Hindlimb muscle (tissue), 1 donor: ENCODE measurements around the gene TTYH1. TPM values are rescaled to one million over a fixed set of nuclear protein-coding genes. Genes with fewer than 3 reads are reported as not detected.
A peak's percentile ranks its signal among the peaks of the same experiment; 100 is the strongest.
"Not testable (repeated sequence)": the region's sequence is repeated elsewhere in the genome, so short reads cannot be mapped to it uniquely, and the experiment has no call there.

ENCODE experiments used
- DNase-seq: peaks from one replicate; pipeline ENCODE4 v3.0.0-alpha.2; 2013
- polyA plus RNA-seq: library from polyadenylated mRNA; unstranded; fragments of 120-200 nt; gene quantifications from one replicate; pipeline ENCODE4 v1.2.1, GENCODE V29; 2013; ENCODE audit not compliant: insufficient read length

The TTYH1 gene
- polyA plus RNA-seq, 1 donor, result 3.2 TPM

DNA sequence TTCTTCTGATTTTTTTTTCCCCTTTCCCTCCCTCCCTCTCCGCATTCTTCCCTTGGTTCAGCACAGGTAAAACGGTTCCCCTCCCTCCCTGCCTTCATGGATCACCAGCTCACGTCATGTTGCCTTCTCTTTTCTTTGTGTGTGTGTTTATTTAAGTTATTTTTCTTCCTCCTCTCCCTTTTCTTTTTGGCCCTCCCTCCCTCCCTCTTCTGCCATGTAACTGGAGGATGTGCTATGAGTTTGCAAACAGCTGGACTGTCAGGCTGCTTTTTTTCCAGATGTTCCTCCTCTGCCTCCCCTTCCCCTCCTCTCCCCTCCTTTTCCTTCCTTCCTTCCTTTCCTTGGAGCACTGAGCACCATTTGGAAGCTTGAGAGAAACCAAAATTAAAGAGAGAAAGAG is 46.3 kb downstream of the TTYH1 start:
- DNase-seq, result peak; percentile 70

DNA sequence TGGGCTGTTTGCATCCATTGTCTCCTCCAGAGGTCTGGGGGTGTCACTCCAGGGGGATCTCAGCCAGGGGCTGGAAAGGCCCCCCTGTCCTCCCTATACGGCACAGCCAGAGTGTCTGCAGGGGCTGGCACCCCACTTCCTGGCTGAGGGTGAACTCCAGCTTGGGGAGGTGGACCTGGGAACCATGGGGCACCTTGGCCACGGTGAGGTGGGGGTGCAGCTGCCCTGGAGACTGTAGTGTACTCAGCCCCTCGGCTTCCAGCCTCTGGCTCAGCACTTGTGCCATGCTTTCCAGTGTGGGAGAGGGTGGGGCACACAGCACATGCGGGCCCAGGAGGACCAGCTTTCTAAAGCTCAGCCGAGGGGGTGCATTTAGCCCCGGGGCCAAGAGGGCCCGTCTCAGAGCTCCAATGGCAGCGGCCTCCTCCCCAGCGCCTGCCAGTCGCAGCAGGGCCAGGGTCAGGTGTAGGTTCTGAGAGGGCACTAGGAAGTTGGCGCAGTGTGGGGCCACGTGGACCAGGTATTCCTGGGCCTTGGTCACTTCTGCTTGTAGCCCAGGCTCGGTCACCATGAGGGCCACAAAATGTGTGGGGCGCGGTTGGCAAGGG is 46.9 kb downstream of the TTYH1 start:
- DNase-seq, result no peak

DNA sequence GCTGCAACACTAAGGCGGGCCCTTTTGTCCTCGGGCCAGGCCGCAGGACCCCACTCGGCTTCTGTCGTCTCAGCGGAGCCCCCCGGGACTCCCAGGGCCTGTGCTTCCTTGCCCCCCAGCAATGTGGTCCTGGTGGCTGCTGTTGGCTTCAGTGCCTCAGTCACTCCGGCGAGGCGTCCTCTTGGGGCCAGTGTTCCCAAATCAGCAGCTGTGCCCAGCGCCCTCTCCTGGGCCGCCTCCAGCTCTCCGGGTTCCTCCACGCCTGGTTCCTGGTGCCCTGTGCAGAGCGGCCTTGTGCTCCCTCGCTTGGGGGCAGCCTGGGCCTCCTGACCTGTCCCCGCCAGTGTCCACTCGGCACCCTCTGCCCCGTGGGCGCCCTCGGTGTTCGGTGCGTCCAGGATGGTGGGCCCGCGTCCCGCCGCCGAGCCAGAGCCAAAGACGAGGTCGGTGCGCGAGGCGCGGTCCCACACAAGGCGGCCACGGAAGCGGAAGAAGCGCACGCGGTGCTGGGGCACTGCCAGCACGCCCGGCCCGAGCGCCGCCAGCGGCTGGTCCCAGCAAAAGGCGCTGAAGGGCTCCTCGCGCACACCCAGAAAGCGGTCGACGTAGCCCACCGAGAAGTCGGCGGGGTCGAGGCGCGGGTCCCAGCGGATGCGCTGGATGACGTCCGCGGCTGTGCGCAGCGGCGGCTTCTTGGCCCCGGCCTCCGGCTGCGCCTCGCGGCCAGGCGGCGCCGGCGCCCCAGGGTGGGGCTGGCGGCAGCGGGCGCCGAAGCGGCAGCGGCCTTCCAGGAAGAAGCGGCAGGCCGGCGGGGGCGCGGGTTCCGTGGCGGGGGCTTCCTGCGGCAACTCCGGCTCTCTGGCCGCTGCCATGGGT is 47.6 kb downstream of the TTYH1 start:
- DNase-seq, result peak; percentile 84

DNA sequence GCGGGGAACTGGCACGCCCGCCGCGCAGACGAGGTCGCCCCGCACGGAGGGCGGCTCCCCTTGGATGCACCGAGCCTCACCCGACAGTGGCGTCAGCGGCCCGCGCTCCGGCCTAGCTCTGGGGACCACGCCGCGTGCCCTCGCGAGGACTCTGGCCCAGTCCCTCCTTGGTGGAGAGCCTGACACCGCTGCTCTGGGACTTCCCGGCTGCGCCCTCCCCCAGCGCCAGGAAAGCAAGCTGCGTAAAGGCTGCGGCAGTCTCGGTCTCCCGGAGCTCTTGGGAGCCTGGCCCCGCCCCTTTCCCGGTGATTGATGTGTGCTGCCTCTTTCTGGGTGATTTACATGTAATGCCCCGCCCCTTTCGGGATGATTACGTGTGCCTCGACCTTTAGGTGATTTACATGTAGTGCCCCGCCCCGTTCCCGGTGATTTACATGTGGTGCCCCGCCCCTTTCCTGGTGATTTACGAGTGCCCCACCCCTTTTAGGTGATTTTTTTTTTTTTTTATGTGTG is 48.3 kb downstream of the TTYH1 start, which contains the start of gene LENG9:
TSS of gene LENG9 (minus strand) at position 248 of the 513 bp plus-strand sequence. CDS start 252 bp downstream, outside the sequence.
- peak; percentile 95 for DNase-seq

DNA sequence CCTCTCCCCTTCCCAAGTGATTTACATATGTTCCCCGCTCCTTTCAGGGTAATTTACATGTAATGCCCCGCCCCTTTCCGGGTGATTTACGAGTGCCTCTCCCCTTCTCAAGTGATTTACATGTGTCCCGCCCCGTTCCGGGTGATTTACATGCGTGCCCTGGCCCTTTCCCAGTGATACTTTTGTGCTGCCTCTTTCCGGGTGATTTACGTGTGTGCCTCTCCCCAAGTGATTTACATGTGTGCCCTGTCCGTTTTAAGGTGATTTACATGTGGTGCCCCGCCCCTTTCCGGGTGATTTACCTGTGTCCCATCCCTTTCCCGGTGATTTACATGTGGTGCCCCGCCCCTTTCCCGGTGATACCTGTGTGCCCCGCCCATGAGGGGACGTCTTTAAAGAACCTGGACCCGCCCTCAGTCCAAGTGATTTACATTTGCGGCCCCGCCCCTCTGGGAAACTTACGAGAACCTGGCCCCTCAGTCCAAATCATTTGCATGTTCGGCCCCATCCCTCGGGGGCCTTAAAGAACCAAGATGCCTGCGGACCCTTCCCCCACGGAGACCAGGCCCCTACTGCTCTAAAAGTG is 48.9 kb downstream of the TTYH1 start:
- peak; percentile 65 for DNase-seq

DNA sequence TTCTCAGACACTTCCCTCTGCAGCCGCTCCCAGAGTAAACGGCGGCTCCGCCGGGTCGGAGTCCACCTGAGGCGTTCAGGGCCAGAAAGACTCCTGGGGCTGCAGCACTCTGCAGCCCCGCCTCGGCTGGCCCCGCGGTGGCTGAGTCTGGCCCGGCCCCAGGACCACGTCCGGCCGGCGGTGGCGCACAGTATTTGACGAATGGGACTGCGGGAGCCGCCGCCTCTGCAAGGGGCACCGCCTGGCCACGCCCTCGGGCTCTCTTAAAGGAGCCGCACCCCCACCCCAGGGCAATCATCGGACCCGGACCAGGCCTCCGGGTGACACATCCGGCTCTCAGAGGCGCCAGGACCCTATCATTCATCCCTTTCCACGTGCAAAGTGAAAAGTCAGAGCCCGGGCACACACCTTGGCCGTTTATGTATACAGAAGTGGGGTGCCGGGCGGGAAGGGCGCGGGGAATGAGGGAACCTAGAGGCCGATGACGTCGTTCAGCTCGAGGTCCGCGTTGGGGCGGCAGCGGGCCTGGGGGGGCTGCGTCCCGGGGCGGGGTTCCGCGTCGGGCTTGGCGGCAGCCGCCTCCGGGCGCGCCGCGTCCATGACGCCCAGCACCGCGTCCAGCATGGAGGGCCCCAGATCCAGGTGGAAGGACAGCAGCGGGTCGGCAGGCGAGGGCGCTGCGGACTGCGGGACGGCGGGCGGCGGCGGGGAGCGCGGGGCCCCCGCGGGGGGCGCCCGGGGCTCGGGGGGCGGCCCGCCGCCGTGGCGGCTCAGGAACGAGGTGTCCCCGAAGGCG is 49.6 kb downstream of the TTYH1 start:
- DNase-seq, result peak; percentile 76

DNA sequence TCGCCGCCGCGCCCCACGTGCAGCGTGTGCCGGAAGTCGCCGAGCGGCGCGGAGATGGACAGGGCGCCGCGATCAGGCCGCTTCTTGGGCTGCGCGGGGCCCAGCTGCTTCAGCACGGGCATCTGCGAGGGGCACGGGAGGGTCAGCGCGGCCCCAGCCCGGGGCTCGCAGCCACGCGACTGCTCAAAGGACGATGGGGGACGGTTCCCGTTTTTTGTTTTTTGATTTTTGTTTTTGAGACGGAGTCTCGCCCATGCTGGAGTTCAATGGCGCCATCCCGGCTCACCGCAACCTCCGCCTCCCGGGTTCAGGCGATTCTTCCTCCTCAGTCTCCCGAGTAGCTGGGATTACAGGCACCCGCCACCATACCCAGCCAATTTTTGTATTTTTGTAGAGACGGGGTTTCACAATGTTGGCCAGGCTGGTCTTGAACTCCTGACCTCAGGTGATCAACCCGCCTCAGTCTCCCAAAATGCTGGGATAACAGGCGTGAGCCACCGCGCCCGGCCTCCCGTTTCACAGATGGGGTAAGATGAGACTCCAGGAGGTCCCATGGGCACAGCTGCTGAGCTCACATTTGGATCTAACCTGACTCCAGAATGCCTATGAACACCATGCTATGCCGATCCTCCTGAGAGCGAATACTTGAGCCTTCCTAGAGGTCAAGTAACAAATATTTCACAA is 50.3 kb downstream of the TTYH1 start:
- DNase-seq, result no peak

DNA sequence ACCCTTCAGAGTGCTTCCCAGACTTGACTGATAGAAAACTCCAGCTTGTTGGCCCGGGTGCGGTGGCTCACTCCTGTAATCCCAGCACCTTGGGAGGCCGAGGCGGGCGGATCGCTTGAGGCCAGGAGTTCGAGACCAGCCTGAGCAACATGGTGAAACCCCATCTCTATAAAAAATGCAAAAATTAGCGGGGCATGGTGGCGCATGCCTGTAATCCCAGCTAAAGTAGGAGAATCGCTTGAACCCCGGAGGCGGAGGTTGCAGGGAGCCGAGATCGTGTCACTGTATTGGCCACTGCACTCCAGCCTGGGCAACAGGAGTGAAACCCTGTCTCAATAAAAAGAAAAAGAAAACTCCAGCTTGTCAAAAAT is 50.8 kb downstream of the TTYH1 start:
- not testable (repeated sequence) for DNase-seq

DNA sequence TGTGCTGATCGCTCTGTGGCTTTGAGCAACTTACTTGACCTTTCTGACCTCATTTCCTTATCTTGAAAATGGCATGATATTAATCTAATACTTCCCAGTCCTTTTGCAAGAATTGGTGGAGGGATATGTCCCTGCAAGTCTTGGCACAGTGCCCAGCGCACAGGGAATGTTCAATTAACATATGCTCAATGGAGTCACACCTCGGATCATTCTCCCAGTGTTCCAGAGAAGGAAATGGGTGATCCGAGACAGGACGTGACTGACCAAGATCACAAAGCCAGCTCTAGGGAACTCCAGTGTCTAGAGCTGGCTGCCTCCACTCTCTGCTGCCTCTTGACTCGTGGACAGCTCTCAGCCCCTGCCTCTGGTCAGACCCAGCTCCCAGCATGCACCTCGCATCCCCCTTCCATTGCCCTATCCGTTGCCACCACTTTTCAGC is 54.3 kb downstream of the TTYH1 start:
- DNase-seq, result no peak

DNA sequence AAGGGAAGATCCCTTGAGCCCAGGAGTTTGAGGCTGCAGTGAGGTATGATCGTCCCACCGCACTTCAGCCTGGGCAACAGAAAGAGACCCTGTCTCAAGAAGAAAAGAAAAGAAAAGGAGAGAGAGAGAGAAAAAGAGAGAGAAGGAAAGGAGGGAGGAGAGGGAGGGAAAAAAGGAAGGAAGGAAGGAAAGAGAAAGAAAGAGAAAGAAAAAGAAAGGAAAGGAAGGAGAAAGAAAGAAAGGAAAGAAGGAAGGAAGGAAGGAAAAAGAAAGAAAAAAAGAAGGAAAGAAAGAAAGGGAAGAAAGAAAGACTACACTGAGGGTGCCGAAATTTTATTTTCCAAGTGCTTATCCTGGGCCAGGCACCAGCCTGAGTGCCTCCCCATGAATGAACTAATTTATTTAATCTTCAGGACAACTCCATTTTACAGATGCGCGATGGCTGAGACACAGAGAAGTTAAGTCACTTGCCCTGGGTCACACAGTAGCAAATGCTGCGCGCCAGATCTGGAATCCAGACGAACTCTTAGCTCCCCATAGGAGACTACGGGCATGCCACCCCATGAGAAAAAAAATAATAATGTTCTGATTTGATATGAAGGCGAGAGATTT is 55.1 kb downstream of the TTYH1 start:
- no peak for DNase-seq

DNA sequence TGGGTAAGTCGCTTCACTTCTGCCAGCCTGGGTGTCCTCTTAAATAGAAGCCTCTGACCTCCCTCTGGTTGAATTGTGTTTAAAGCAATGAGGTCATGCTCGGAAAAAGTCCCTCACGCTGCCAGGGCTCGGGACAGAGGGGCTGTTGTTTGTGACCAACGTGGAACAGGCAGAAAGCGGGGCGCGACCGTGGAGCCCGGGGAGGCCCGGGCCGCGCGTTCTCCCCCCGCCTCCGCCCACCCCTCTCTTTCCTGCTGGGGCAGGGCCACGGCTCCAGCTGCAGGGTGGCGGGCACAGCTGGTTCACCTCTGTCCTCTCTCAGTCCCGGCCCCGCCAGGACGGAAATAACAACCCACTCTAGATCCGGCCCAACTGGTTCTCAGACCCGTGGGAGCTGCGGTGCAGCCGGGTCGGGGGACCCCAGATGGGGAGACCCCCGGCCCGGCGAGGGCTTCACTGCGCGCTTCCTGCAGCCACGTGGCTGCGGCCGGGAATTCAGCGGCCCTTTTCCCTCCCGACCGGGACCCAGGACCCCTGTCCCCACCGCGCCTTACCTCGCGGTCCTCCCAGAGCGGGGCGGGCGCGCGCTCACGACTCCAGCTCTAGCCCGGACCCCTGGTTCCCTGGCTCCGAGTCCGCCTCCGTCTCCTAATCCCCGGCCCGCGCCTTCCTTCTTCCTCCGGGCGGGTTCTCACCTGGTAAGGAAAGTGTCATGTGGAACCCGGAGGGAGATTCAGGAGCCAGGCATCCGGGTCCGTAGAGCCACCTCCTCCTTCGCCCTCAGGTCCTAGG is 55.9 kb downstream of the TTYH1 start:
- peak; percentile 54 for DNase-seq

DNA sequence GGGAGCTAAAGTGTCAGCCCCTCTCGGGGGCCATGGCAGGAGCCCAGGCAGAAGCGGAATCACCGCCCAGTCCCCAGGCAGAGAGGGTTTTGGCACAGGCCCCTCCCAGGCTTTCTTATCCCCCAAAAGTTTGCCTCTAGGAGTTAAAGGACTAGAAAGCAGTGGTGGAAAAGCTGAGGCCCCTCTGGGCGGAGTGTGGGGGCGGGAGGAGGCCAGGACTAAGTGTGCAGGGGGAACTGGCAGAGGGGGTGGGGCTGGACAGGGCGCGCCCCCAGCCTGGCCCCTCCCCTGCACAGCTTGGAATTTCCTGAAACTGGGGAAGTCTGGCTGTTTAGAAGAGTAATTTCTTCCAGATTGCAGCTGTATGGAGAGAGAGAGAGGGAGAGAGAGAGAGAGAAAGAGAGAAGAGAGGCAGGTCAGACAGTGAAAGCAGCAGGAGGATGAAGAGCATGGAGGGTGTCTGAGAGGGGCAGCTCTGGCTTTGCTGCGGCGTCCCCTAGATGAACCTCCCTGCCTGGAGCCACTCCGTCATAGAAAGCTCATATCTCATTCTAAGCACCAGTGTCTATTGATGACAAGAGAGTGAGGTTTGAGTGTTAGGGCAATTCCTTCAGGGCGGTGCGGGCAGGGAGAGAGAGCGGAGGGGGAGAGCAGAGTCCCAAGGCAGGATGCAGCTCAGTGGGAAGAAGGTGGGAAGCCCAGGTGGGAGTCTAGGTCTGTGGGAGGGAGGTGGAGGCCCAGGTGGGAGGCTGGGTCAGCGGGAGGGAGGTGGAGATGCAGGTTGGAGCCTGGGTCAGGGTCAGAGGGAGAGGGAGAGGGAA is 58.0 kb downstream of the TTYH1 start, which contains the start of gene CDC42EP5:
TSS of gene CDC42EP5 (minus strand) at position 226 of the 821 bp plus-strand sequence. CDS start 7,749 bp downstream, outside the sequence.
- DNase-seq, result peak; percentile 93

DNA sequence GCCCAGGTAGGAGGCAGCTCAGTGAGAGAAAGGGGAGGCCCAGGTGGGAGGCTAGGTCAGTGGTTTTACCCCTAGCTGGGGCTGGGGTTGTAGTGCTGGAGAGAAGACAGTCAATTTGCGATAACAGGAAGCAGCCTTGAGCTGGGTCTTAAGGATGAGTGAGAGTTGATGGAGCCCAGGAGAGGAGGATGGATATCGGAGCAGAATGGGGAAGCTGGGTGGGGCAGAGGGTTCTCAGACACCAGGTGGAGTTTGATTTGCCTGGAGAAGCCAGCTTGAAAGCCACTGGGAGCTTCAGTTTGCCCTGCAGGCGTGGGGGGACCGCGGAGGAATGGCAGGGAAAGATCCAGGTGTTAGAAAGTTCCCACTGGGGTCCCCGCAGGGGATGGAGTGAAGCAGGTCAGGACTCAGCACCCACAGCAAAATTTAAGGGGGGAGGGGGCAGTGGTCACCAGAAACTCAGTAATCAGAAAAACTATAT is 58.7 kb downstream of the TTYH1 start:
- DNase-seq, result no peak

DNA sequence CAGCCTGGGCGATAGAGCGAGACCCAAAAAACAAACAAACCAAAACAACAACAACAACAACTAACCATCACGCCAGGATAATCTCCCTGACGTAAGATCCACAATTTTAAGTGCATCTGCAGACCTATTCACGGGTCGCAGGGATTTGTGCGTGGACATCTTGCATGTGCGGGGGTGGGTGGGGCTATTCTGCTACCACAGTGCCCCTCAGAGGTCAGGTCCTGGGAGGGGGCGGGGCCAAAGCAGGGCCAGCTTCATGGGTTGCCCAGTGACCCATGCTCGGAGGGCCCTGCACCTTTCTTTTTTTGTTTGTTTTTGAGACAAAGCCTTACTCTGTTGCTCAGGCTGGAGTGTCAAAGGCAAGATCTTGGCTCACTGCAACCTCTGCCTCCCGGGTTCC is 60.4 kb downstream of the TTYH1 start:
- no peak for DNase-seq

DNA sequence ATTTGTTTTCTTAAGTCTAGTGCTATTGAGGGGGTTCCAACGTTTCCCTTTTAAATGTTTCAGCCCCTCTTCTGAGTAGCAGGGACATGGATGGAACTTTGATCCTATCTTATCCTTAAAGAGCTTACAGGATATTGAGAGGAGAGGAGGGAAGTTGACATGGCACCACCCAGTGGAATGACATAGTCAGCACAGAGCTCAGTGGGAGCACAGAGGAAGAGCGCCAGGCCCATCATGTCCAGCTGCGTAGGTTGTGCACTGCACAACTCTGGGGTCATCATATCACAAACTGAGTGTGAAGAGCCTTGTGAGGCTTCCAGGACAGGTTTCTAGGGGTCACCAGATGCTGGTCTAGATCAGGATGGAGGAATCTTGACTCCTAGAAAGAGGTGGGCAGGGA is 62.4 kb downstream of the TTYH1 start:
- no peak for DNase-seq

DNA sequence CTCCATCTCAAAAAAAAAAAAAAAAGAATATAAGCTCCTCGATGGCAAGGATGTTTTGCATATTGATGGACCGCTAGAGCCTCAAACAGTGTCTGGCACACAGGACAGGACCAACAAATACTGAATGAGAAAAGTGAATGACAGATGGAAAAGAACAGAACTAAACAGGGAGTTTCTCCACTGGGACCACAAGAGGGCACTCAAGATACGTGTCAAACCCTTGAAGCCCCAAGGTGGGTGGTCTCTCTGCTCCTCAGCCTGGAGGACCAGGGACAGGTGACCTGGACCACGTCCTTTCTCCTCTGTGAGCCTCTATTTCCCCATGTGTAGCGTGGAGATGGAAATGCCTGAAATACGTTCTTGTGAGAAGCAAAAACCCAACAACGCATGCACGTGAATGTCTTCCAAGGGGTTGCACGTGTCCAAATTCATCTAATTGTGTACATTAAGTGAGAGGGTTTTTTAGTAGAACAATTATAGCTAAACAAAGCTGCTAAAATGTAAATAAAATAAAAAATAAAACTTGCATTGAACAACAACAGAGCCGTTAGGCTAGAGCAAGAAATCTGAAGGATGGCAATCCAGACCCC is 63.5 kb downstream of the TTYH1 start:
- no peak for DNase-seq

DNA sequence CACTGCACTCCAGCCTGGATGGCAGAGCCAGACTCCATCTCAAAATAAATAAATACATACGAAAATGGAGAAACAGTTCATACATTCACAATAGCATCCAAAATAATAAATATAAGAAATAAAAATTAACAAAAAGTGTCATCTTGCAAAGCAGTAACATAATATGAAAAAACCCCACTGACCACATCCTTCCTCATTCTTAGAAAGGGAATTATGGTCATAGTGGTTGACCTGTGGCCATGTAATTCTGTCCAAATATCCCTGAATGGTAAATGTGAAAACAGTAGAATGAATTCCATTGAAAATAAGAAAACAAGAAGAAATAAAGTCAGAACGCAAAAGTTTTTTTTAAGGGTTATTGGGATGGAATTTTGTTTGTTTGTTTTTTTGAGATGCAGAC is 64.8 kb downstream of the TTYH1 start:
- DNase-seq, result no peak

DNA sequence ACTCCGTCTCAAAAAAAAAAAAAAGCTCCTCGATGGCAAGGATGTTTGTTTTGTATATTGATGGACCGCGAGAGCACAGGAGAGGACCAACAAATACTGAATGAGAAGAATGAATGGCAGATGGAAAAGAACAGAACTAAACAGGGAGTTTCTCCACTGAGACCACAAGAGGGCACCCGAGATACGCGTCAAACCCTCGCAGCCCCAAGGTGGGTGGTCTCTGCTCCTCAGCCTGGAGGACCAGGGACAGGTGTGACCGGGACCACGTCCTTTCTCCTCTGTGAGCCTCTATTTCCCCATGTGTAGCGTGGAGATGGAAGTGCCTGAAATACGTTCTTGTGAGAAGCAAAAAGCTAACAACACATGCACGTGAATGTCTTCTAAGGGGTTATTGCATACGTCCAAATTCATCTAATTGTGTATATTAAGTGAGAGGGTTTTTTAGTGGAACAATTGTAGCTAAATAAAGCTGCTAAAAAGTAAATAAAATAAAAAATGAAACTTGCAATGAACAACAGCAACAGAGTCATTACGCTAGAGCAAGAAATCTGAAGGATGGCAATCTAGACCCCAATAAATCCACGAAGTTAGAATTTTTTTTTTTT is 66.2 kb downstream of the TTYH1 start:
- DNase-seq, result peak; percentile 63
